Measurements from ENCODE around the gene DMRTB1.

GRCh38 chr1:53409695-53410094, 49.5 kb upstream of the DMRTB1 start:
- TF ChIP-seq POLR2A (IDR thresholded peaks at IDR 0.05; ENCODE audit: borderline replicate concordance, extremely low read depth, insufficient read depth, insufficient read length) (no peak), REST (IDR thresholded peaks at IDR 0.05; ENCODE audit: low read depth) (no peak), CTCF (IDR thresholded peaks at IDR 0.05 in 2 of 3, conservative IDR thresholded peaks at IDR 0.05 in 1 of 3; ENCODE audit: borderline replicate concordance in 1 of 3, insufficient read depth in 1 of 3, low read depth in 2 of 3, low read length in 2 of 3) (no peak), EZH2 (IDR thresholded peaks at IDR 0.05) (no peak)
